T-helper 1 cell treated with Interleukin-12 subunit alpha and Interleukin-12 subunit beta and Interleukin-4 antibody, amounts not matched to agents 30 μg/mL and 1 μg/mL, for 36 hours (primary cell): ENCODE measurements around the gene ABCG1.

Source experiments
- H3K27ac Mint-ChIP-seq: one replicate; pipeline ENCODE4 v1.8.0; 2021; ENCODE audit warnings: mild to moderate bottlenecking, mixed read lengths
- H3K27me3 Mint-ChIP-seq: one replicate; pipeline ENCODE4 v1.8.0; 2021; ENCODE audit warnings: low read depth, mixed read lengths
- H3K36me3 Mint-ChIP-seq: one replicate; pipeline ENCODE4 v1.8.0; 2021; ENCODE audit warnings: low read depth, mixed read lengths
- H3K4me1 Mint-ChIP-seq: one replicate; pipeline ENCODE4 v1.8.0; 2021; ENCODE audit warnings: low read depth, mixed read lengths
- H3K4me3 Mint-ChIP-seq: one replicate; pipeline ENCODE4 v1.8.0; 2021; ENCODE audit warnings: mild to moderate bottlenecking, moderate library complexity, mixed read lengths
- H3K9me3 Mint-ChIP-seq: one replicate; pipeline ENCODE4 v1.8.0; 2021; ENCODE audit warnings: mixed read lengths

Gene ABCG1

DNA sequence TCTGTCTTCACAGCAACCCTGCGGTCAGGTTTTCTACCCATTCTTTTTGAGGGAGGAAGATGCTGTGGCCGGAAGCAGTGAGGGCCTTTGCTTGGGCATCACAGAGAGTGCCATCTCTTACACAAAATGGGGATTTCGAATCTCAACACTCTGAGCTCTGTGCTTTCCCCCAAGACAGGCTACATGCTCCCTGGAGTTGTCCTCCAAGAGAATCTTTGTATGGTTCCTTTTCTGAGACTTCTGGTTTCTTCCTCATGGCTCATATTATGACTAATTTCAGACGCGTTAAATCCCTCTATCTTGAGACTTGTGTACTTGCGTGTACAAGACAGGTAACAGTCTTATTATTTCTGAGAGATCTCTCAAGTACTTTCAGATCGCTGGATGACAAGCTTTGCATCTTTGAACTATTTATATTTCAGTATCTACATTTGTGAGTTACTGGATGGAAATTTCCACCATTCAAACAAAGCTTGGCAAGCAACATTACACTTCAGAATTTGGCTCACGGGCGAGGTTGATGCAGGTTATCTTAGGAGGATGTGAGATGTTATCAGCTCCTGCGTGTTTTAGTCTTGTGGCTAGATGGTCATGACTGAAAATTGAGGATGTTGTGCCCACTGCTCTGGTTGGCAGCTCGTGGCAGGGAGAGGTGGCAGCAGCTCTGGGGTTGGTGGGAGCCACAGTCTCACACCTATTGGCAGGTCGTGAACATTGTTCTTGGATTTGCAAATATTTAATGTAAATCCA, 19.4 kb downstream of the ABCG1 start:
- peak overlapping the region; percentile 85 for H3K27ac Mint-ChIP-seq
- H3K36me3 Mint-ChIP-seq: no peaks in the 10 kb centered on the region
- H3K27me3 Mint-ChIP-seq: no peaks in the 10 kb centered on the region
- H3K9me3 Mint-ChIP-seq: no peaks in the 10 kb centered on the region
- peaks cover 55% of the 10 kb centered on the region for H3K4me1 Mint-ChIP-seq
- H3K4me3 Mint-ChIP-seq: peak overlapping the region; percentile 73

DNA sequence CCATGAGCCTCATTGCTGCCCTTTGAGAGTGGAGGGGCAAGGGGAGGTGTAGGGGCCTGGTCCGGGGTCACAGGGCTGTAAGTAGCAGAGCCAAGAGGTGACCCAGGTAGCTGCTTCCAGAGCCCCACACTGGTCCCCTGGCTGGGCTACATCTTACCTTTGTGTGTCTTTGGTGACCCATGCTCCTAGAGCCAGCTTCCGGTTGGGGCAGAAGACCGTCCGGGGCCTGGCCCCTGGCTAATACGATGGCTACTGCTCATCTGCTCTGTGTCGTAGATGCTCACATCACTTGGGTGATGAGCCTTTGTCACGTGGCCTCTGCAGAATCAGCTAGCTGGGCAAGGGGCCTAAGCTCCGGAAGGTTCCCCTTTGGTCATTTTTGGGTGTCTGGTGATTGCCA, 20.6 kb downstream of the ABCG1 start:
- Mint-ChIP-seq H3K36me3 (no peaks in the 10 kb centered on the region), H3K4me1 (peaks cover 48% of the 10 kb centered on the region), H3K4me3 (no peak overlapping the region), H3K27me3 (no peaks in the 10 kb centered on the region), H3K27ac (no peak overlapping the region), H3K9me3 (no peaks in the 10 kb centered on the region)

DNA sequence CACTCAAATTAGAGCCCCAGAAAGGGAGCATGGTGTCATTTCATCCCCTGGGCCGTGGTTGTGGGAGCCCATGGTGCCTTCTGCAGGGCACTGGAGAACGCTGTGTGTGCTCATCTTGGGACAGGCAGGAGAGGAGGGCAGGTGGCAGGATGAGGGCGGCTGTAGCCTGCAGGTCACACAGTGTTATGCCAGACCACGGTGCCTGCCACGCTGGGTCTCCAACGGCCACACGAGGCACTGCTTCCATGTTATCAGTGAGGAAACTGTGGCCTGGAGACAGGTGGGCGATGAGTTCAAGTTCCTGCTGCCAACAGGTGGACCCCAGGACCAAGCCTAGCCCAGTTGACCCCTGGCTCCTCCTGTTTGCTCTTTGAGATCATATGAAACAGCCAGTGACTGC, 21.0 kb downstream of the ABCG1 start:
- H3K36me3 Mint-ChIP-seq: no peaks in the 10 kb centered on the region
- H3K9me3 Mint-ChIP-seq: no peaks in the 10 kb centered on the region
- H3K4me3 Mint-ChIP-seq: no peak overlapping the region
- H3K27me3 Mint-ChIP-seq: no peaks in the 10 kb centered on the region
- H3K27ac Mint-ChIP-seq: no peak overlapping the region
- H3K4me1 Mint-ChIP-seq: peaks cover 47% of the 10 kb centered on the region

DNA sequence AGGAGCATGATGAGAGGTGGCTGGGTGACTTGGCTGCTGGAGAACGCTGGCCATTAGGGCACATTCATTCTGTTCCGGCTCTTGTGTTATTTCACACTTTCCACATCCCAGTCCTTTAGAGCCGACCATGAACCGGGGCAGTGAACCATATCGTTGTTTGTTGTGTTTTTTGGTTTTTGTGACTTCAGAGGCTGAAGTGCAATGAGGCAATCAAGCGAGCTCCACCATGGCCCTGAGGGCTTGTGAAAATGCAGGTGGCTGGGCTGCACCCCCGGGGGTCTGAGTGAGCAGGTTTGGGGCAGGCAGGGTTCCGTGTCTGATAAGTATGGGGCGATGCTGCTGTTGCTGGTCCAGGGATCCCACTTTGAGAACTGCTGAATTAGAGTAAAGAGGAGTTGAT, 23.7 kb downstream of the ABCG1 start:
- Mint-ChIP-seq H3K27me3 (peaks cover 13% of the 10 kb centered on the region), H3K4me3 (no peak overlapping the region), H3K9me3 (no peaks in the 10 kb centered on the region), H3K36me3 (peaks cover 6% of the 10 kb centered on the region), H3K4me1 (peaks cover 23% of the 10 kb centered on the region), H3K27ac (no peak overlapping the region)

DNA sequence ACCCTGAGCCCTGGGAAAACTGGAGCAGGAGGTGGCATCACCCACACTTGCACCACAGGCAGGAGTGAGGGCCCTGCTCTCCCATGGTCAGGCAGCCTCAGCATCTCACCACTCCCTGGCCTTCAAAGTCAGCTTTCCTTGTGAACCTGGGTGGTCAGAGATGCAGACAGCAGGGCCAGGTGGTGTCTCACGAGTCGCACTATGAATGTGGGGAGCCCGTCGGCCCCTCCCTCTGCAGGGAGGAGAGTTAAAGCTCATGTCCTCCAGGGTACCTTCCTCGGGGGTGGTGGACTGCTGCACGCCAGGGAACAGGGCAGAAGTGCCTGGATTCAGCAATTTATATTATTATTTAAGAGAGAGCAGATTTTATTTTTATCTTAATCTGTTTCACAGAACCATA, 24.1 kb downstream of the ABCG1 start:
- no peak overlapping the region for H3K4me3 Mint-ChIP-seq
- H3K27me3 Mint-ChIP-seq: peaks cover 16% of the 10 kb centered on the region
- H3K4me1 Mint-ChIP-seq: peaks cover 20% of the 10 kb centered on the region
- no peak overlapping the region for H3K27ac Mint-ChIP-seq
- H3K9me3 Mint-ChIP-seq: no peaks in the 10 kb centered on the region
- peaks cover 11% of the 10 kb centered on the region for H3K36me3 Mint-ChIP-seq

DNA sequence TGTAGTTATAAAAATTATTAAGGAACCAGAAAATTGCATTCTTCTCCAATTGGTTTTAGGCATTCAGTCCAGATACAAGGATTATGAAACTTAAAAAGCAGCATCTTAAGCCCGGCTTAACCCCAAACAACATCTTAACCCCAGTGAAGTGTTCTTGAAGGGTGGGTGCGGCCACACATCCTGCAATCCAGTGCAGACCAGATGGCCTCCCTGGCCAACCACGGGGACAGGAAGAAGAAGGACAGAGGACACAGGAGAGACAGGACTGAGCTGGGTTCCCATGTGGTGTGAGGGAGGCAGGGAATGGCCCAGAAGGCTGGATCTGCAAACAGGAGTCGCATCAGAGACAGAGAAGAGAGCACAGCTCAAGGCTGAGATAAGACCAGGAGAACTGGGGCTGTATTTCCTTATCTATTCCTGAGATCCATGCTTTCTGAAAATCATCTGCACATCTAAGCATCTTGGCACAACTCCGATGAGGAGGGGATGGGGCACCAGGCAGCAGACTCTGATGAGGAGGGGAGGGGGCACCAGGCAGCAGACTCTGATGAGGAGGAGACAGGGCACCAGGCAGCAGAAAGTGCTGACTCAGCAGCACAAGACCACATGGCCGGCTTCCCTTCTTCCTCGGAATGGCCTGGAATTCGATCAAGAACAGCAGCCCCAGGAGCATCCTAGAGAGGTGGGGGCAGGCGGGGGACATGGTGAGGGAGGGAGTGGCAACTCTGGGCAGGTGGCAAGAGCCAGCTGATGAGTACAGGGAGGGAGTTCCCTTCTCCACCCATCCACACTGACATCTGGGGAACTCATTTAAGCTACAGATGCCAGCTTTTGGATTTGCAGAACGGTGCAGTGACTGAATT, 26.6 kb downstream of the ABCG1 start:
- Mint-ChIP-seq H3K27ac (no peak overlapping the region), H3K4me3 (no peak overlapping the region), H3K27me3 (peaks cover 16% of the 10 kb centered on the region), H3K4me1 (peaks cover 7% of the 10 kb centered on the region), H3K36me3 (peaks cover 14% of the 10 kb centered on the region), H3K9me3 (no peaks in the 10 kb centered on the region)

DNA sequence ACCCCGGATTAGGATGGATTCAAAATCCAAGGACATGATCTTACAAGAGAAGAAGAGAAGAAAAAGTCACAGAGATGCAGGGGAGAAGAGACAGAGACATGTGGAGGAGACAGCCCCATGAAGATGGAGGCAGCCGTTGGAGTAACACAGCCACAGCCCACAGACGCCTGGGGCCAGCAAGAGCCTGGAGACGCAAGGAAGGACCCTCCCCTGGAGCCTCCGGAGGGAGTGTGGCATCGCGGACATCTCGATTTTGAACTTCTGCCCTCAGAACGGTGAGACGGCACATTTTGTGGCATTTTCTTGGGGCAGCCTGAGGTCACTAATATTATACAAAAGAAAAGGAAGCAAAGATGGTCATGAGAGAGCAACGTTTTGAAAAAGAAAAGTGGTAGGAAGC, 28.8 kb downstream of the ABCG1 start:
- Mint-ChIP-seq H3K4me1 (peaks cover 5% of the 10 kb centered on the region), H3K27ac (no peak overlapping the region)

DNA sequence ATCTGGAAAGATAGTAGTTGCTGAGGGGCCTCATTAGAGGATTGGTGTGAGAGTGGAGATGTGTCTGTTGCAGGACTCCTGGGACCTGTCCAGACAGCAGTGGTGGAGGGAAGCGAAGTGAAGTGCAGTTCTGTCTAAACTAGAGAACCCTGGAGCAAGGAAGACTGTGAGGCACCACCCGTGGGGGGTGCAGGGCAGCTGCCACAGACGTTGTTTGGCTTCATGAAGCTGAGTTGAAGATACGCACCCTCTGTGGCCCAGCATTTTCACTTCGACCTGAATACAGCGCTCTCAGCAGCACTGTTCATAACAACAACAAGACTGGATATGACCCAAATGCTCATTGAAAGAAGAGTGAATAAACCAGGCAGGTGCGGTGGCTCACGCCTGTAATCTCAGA, 29.3 kb downstream of the ABCG1 start:
- Mint-ChIP-seq H3K27ac (no peak overlapping the region), H3K36me3 (peaks cover 16% of the 10 kb centered on the region), H3K9me3 (no peaks in the 10 kb centered on the region), H3K4me3 (no peak overlapping the region), H3K27me3 (peaks cover 23% of the 10 kb centered on the region), H3K4me1 (peaks cover 5% of the 10 kb centered on the region)

More for the DNA sequence above, 28.8 kb downstream of the ABCG1 start:
- peaks cover 16% of the 10 kb centered on the region for H3K36me3 Mint-ChIP-seq
- no peak overlapping the region for H3K4me3 Mint-ChIP-seq
- H3K27me3 Mint-ChIP-seq: peaks cover 20% of the 10 kb centered on the region
- no peaks in the 10 kb centered on the region for H3K9me3 Mint-ChIP-seq

DNA sequence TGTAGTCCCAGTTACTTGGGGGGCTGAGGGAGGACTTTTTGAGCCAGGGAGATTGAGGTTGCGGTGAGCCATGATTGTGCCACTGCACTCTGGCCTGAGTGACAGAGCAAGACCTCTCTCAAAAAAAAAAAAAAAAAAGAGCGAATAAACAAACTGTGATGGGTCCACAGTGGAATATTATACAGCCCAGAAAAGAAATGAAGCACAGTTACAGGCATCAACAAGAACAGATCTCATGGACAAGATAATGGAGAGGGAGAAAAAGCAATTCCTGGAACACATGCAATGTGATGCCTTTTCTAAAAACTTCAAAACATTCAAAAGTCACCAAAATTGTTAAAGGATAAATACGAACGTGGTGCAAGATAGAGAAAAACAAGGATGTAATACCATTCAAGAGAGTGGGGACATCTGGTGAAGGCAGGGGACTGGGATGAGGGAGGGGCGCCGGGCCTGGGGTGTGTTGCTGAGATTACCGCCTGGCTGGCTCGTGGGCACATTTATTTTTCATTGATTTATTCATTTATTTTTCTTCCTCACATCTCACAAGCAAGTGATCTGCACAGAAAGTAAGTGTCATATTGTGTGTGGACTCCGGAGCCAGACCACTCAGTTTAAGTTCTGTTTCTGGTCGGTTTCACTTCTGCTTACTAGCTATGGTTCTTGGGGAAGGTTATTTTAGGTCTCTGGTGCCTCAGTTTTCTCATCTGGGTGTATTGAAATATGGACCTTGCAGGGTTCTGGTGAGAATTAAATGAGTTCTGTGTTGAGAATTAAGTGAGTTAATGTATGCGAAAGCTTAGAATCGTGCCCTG, 30.1 kb downstream of the ABCG1 start:
- H3K4me1 Mint-ChIP-seq: peaks cover 8% of the 10 kb centered on the region
- no peaks in the 10 kb centered on the region for H3K9me3 Mint-ChIP-seq
- peaks cover 23% of the 10 kb centered on the region for H3K27me3 Mint-ChIP-seq
- H3K36me3 Mint-ChIP-seq: peaks cover 16% of the 10 kb centered on the region
- H3K4me3 Mint-ChIP-seq: no peak overlapping the region
- no peak overlapping the region for H3K27ac Mint-ChIP-seq

DNA sequence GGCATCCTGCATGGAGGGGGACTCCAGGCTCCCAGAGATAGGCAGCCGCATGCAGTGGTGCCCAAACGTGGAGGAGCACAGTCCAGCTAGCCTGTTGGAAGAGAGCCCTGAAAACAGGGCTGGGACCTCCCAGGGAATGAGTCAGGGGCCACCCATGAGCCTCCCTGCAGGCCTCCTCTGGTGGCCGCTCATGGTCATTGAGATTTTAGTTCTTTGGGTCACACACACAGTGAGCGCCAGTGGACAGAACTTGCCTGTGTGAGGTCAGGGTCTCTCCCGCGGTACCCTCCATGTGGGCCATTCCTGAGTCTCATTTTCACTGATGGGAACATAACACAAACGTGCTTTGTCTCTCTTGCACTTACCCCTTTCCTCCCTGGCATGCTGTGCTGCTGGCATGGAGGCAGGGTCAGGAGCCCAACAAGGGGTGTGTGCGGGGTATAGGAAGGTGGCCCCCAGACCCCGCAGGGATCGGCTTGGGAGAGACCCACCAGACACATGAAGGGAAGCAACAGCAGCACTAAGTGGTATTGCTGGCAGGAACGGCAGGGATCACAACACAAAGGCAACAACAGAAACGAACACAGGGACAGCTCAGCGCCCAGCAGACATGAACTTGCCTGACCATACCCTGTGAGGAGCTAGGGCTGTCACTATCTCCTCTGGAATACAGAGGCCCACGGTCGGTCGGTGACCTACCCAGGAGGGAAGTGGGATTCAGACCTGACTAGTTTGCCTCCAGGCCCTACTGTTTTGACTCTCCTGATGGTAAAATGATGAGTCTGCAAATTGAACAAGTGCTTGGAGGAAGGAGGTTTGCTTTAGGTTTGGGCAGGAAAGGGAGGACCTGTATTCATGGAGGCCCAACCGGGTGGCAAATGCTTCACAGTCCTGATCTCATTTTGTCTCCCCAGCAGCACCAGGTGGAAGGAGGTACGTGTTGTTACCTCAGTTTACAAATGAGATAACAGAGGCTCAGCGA, 31.8 kb downstream of the ABCG1 start:
- H3K4me1 Mint-ChIP-seq: peaks cover 6% of the 10 kb centered on the region
- no peak overlapping the region for H3K4me3 Mint-ChIP-seq
- no peak overlapping the region for H3K27ac Mint-ChIP-seq
- H3K27me3 Mint-ChIP-seq: peaks cover 24% of the 10 kb centered on the region
- H3K9me3 Mint-ChIP-seq: no peaks in the 10 kb centered on the region
- H3K36me3 Mint-ChIP-seq: peaks cover 14% of the 10 kb centered on the region

DNA sequence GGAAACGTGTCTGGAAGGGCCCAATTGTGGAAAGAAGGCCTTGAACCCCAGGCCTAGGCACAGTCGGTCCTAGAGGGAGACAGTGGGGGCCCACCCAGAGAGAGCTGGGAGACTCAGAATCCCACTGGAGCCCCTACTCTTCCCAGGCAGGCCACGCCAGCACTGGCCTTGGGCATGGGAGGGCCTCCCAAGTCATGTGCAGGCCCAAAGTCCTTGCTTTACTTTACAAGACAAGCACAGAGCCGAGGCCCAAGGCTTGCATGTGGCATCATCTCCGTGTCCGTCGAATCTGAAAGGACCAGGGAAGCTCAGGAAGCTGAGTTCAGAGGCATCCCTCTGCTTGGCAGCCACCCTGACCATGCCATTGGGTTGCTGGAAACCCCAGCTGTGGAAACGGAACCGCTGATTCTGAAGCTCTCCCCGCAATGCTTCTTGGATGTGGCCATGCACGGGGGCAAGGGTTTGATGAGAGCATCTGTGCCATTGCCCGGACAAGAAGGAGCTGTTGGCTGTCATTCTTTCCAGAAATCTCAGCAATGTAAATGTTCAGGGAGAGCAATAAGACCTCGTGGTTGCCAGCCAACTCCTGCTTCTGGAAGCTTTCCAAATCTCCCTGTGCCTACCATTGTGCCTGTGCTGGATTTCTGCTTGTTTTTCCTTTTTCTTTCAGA, 32.8 kb downstream of the ABCG1 start:
- Mint-ChIP-seq H3K27me3 (peaks cover 21% of the 10 kb centered on the region), H3K27ac (no peak overlapping the region), H3K4me1 (peaks cover 6% of the 10 kb centered on the region), H3K9me3 (no peaks in the 10 kb centered on the region), H3K4me3 (no peak overlapping the region), H3K36me3 (peaks cover 14% of the 10 kb centered on the region)

DNA sequence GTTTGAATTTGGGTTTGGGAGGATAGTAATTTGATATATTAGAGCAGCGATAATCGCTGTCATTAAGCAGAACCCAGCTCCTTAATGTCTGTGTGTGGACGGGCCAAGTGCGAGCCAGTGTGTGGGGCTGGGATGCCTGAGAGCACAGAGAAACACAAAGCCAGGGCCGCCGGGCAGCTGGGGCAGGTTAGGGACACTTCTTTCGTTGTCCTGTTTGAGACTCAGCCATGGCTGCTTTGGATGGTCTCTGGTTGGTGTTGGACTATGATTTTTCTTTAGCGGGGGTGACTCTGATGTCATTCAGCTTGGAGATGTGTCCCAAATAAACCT, 33.4 kb downstream of the ABCG1 start:
- no peaks in the 10 kb centered on the region for H3K9me3 Mint-ChIP-seq
- H3K4me1 Mint-ChIP-seq: peaks cover 6% of the 10 kb centered on the region
- H3K27me3 Mint-ChIP-seq: peaks cover 18% of the 10 kb centered on the region
- peaks cover 13% of the 10 kb centered on the region for H3K36me3 Mint-ChIP-seq
- no peak overlapping the region for H3K4me3 Mint-ChIP-seq
- no peak overlapping the region for H3K27ac Mint-ChIP-seq

DNA sequence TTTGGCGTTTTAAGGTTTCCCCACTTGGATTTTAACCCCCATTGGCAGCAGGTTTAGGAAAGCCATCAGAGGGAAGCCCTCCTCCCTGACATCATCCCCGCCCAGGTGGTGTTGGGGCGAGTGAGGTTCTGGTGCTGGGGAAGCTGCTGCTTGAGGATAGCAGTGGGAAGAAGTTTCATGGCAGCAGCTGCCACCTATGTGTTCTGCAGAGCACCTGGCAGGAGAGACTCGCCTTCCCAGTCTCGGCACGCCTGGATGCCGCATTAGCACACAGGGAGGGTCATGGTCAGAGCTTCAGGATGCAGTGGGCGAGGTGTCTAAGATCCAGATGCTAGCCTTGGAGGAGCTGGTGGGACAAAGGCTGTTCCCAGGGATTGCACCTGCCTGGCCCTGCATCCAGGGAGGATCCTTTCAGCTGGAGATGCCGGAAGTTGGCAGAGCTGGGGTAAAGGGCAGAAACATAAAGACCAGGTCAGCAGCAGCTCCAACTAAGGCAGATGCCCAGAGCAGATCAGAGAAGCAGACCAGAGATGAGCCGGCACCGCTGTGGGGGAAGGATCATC, 33.9 kb downstream of the ABCG1 start:
- H3K4me1 Mint-ChIP-seq: peaks cover 10% of the 10 kb centered on the region
- no peaks in the 10 kb centered on the region for H3K9me3 Mint-ChIP-seq
- H3K36me3 Mint-ChIP-seq: peaks cover 8% of the 10 kb centered on the region
- H3K4me3 Mint-ChIP-seq: no peak overlapping the region
- H3K27ac Mint-ChIP-seq: no peak overlapping the region
- H3K27me3 Mint-ChIP-seq: peaks cover 12% of the 10 kb centered on the region
